ENCODE measurements around the gene CTAGE8.
"Not testable (repeated sequence)": the region's sequence is repeated elsewhere in the genome, so short reads cannot be mapped to it uniquely, and the experiment has no call there.

The CTAGE8 gene

GRCh38 chr7:144226866-144227265, 42.2 kb downstream of the CTAGE8 start:
- DNase-seq (ENCODE audit: low read depth, low spot score); H3K4me3 ChIP-seq (ENCODE audit: low read depth, low read length); in situ Hi-C loops (cut with HindIII; ENCODE audit: low sequenced_read_pairs): not testable (repeated sequence)

DNA sequence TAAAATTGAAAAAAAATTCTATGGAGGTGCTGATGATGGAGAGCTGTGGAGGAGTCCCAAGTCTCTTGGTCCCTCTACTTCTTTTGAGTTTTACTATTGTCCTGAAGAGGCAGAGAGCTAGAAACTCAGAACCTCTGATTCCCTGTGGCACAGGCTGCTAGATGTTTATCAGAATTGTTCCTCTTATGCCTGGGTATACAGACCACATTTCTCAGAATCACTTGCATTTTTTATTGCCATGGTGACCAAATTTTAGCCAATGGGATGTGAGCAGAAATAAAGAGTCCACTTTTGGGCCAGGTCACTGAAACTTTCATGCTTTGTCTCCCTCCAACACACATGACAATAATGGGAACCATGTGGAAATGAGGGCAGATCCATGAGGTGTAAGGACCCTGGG, 45.4 kb downstream of the CTAGE8 start:
- in situ Hi-C loops (cut with HindIII; ENCODE audit: low sequenced_read_pairs); H3K4me3 ChIP-seq (ENCODE audit: low read depth, low read length); DNase-seq (ENCODE audit: low read depth, low spot score): not testable (repeated sequence)

DNA sequence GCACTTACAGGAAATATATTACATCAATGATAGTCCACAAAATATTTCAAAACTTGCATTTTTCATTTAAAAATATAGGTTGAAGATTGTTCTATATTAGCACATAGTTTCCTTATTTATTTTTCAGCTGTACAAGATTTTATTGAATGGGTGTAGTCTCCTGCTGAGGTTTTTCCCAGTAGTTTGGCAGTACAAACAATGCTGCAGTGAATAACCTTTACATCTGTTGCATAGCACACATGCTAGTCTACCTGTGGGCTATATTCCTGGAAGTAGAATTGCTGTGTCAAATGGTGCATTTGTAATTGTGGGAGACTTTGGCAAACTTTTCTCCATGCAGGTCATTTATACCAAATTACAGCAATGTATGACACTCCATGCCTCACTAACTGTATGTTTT, 48.6 kb downstream of the CTAGE8 start:
- DNase-seq (ENCODE audit: low read depth, low spot score); H3K4me3 ChIP-seq (ENCODE audit: low read depth, low read length); in situ Hi-C loops (cut with HindIII; ENCODE audit: low sequenced_read_pairs): not testable (repeated sequence)

- in situ Hi-C loops (cut with HindIII; ENCODE audit: low sequenced_read_pairs); DNase-seq (ENCODE audit: low read depth, low spot score); H3K4me3 ChIP-seq (ENCODE audit: low read depth, low read length): not testable (repeated sequence)
Observed at GRCh38 chr7:144219149-144219548, 49.9 kb downstream of the CTAGE8 start.

- DNase-seq (ENCODE audit: low read depth, low spot score); in situ Hi-C loops (cut with HindIII; ENCODE audit: low sequenced_read_pairs); H3K4me3 ChIP-seq (ENCODE audit: low read depth, low read length): not testable (repeated sequence)
Observed at GRCh38 chr7:144218581-144218980, 50.5 kb downstream of the CTAGE8 start.

DNA sequence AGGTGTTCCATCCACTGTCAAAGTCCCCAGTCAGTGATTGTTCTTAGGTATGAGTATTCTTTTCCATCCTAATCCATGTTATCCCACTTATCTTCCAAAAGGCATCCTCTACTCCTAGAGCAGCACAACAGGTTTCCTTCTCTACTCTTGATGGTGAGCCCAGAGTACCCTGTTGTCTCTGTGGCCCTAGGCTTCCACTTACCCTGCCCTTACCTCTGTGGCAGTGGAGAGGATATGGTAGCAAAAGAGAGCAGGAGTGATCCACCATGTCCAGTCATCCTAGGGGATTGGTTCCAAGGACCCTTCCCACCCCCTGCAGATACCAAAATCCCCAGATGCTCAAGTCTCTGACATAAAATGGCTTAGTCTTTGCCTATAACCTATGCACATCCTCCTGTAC, 51.9 kb downstream of the CTAGE8 start:
- in situ Hi-C loops (cut with HindIII; ENCODE audit: low sequenced_read_pairs); DNase-seq (ENCODE audit: low read depth, low spot score); H3K4me3 ChIP-seq (ENCODE audit: low read depth, low read length): not testable (repeated sequence)
